SU-DHL-6 (cell line): ENCODE data around the gene DRD4.

Source experiments
- EZH2phosphoT487 ChIP-seq: fragments of 200-600 bp; sonication (generic), shearing (Covaris generic); conservative IDR thresholded peaks from 2 replicates; pipeline ENCODE4 v1.6.1; 2018; ENCODE audit warnings: mild to moderate bottlenecking, antibody characterized with exemption, low read length, moderate library complexity, mixed read lengths
- TF ChIP-seq, protein P1 (sequence below): fragments of 200-600 bp; sonication (generic); IDR thresholded peaks from one replicate; pipeline ENCODE4 v1.5.1; 2017; ENCODE audit warnings: antibody characterized with exemption, mild to moderate bottlenecking, low read length, moderate library complexity; ENCODE audit not compliant: insufficient read depth, poor library complexity, severe bottlenecking

DNA sequence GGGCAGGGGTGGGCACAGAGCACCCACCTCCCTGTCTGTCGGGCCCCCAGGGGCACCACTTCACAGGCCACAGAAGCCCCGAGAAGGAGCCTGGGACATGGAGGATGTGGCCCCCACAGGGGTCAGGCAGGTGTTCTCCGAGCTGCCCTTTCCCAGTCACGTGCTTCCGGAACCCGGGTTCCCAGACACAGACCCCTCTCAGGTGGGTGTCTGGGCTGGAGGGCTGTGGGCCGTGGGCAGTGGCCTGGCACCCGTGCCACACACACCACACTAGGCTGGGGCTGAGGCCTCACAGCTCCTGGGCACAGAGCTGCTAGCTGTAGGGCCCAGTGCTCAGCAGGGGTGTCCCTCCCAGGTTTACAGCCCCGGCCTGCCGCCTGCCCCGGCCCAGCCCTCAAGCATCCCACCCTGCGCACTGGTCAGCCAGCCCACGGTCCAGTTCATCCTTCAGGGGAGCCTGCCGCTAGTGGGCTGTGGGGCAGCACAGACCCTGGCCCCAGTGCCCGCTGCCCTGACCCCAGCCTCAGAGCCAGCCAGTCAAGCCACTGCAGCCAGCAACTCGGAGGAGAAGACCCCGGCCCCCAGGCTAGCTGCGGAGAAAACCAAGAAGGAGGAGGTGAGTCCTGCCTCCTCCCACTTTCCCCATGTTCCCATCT lies 26.8 kb upstream of the DRD4 start:
- TF ChIP-seq, protein P1, sequence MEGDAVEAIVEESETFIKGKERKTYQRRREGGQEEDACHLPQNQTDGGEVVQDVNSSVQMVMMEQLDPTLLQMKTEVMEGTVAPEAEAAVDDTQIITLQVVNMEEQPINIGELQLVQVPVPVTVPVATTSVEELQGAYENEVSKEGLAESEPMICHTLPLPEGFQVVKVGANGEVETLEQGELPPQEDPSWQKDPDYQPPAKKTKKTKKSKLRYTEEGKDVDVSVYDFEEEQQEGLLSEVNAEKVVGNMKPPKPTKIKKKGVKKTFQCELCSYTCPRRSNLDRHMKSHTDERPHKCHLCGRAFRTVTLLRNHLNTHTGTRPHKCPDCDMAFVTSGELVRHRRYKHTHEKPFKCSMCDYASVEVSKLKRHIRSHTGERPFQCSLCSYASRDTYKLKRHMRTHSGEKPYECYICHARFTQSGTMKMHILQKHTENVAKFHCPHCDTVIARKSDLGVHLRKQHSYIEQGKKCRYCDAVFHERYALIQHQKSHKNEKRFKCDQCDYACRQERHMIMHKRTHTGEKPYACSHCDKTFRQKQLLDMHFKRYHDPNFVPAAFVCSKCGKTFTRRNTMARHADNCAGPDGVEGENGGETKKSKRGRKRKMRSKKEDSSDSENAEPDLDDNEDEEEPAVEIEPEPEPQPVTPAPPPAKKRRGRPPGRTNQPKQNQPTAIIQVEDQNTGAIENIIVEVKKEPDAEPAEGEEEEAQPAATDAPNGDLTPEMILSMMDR, result no peak
- TF ChIP-seq EZH2phosphoT487, result no peak
